ENCODE data around the gene COL27A1. TPM values are rescaled to one million over a fixed set of nuclear protein-coding genes. Genes with fewer than 3 reads are reported as not detected.

Gene COL27A1
- total and polyA plus RNA-seq, 9 of the 15 experiments (the other 6 are each of a cell fraction or from before 2014, with no cell fraction given): 0.07 TPM; not detected in 8

- Histone ChIP-seq H3K4me3 (no peak overlapping the region), H3K27ac (ENCODE audit: extremely low read depth, low read depth, low read length) (no peak overlapping the region), H4K20me1 (replicated peaks; ENCODE audit: control insufficient read depth, insufficient read depth, low read length) (peaks cover 8% of the 10 kb centered on the region), H3K4me2 (ENCODE audit: insufficient read depth, low read length) (no peak overlapping the region), H3K4me1 (replicated peaks in 1 of 2; ENCODE audit: control insufficient read depth in 2 of 2, insufficient read depth in 2 of 2, low read length in 2 of 2) (no peaks in the 10 kb centered on the region), H3K27me3 (ENCODE audit: control insufficient read depth in 2 of 2, insufficient read depth in 2 of 2, low read length in 2 of 2) (peaks cover 5 to 48% of the 10 kb centered on the region in 2 experiments; a peak in 3 of 5 replicates), H3K36me3 (ENCODE audit: control insufficient read depth, insufficient read depth, low read length) (no peaks in the 10 kb centered on the region), H3K9me3 (replicated peaks; ENCODE audit: control insufficient read depth, insufficient read depth, low read depth, low read length) (no peaks in the 10 kb centered on the region), H3K9ac (ENCODE audit: insufficient read depth in 1 of 2, low read depth in 2 of 2, low read length in 2 of 2) (no peak overlapping the region), H2AFZ (ENCODE audit: low read depth, low read length) (no peak overlapping the region), H3K9me1 (ENCODE audit: control insufficient read depth, insufficient read depth, low read length) (no peaks in the 10 kb centered on the region), H3K79me2 (ENCODE audit: control insufficient read depth, insufficient read depth, low read length) (no peaks in the 10 kb centered on the region)
- ChIA-PET POLR2A (interaction anchor here (0.6 to 1.2 kb wide), 3 partner anchors 16 to 179 kb away, joined by 3 to 6 read pairs (median 3); no protein-coding TSS in a partner anchor), CTCF (ENCODE audit: low intra/inter-chr PET ratio) (no interaction called here)
- intact Hi-C loops (cut with micrococcal nuclease): no loop called here
- DNase-seq (ENCODE audit: extremely low read depth in 1 of 4, low spot score in 3 of 4) (no peak), FAIRE-seq (no peak), ATAC-seq (no peak)
- TF ChIP-seq ESRRB (CRISPR knock-in tag; IDR thresholded peaks at IDR 0.05; ENCODE audit: borderline replicate concordance): no peak
- TF ChIP-seq RFX7 (CRISPR knock-in tag; IDR thresholded peaks at IDR 0.05): no peak
- TF ChIP-seq HLTF (IDR thresholded peaks at IDR 0.05): no peak
- no peak for TF ChIP-seq ZFPM2 (CRISPR knock-in tag; IDR thresholded peaks at IDR 0.05)
- TF ChIP-seq RBM25 (IDR thresholded peaks at IDR 0.05; ENCODE audit: low read depth, low read length, severe bottlenecking): peak; percentile 44
- BruUV-seq (replicated peaks): no TSS peak
- WGBS (ENCODE audit: insufficient coverage, low coverage, missing lambda C conversion rate): 2% methylated on average over 5 of the region's 5 CpGs
- in situ Hi-C loops (cut with MboI): no loop called here
Observed at GRCh38 chr9:114274217-114274616, 118.9 kb downstream of the COL27A1 start.

- Histone ChIP-seq H3K9ac (ENCODE audit: insufficient read depth in 1 of 2, low read depth in 2 of 2, low read length in 2 of 2) (no peak overlapping the region), H2AFZ (ENCODE audit: low read depth, low read length) (no peak overlapping the region), H3K4me3 (no peak overlapping the region), H3K9me3 (replicated peaks; ENCODE audit: control insufficient read depth, insufficient read depth, low read depth, low read length) (no peaks in the 10 kb centered on the region), H3K36me3 (ENCODE audit: control insufficient read depth, insufficient read depth, low read length) (no peaks in the 10 kb centered on the region), H3K27me3 (ENCODE audit: control insufficient read depth in 2 of 2, insufficient read depth in 2 of 2, low read length in 2 of 2) (peaks cover 5 to 48% of the 10 kb centered on the region in 2 experiments; a peak in 3 of 5 replicates), H4K20me1 (replicated peaks; ENCODE audit: control insufficient read depth, insufficient read depth, low read length) (peaks cover 8% of the 10 kb centered on the region), H3K79me2 (ENCODE audit: control insufficient read depth, insufficient read depth, low read length) (no peaks in the 10 kb centered on the region), H3K27ac (ENCODE audit: extremely low read depth, low read depth, low read length) (no peak overlapping the region), H3K9me1 (ENCODE audit: control insufficient read depth, insufficient read depth, low read length) (no peaks in the 10 kb centered on the region), H3K4me2 (ENCODE audit: insufficient read depth, low read length) (no peak overlapping the region), H3K4me1 (replicated peaks in 1 of 2; ENCODE audit: control insufficient read depth in 2 of 2, insufficient read depth in 2 of 2, low read length in 2 of 2) (no peaks in the 10 kb centered on the region)
- no peak for ATAC-seq
- in situ Hi-C loops (cut with MboI): no loop called here
- BruUV-seq (replicated peaks): no TSS peak
- CTCF ChIA-PET (ENCODE audit: low intra/inter-chr PET ratio): no interaction called here
- WGBS (ENCODE audit: insufficient coverage, low coverage, missing lambda C conversion rate): 0% methylated on average over 11 of the region's 15 CpGs
- POLR2A ChIA-PET: interaction anchor here (0.6 kb wide), 1 partner anchor 172 kb away, joined by 3 read pairs; no protein-coding TSS in a partner anchor
- FAIRE-seq: no peak
- intact Hi-C loops (cut with micrococcal nuclease): no loop called here
- no peak for DNase-seq (ENCODE audit: extremely low read depth in 1 of 4, low spot score in 3 of 4)
- TF ChIP-seq BCLAF1 (IDR thresholded peaks at IDR 0.05; ENCODE audit: borderline replicate concordance in 1 of 2, control insufficient read depth in 1 of 2, low read depth in 2 of 2, low read length in 1 of 2) (no peak), SMAD4 (CRISPR knock-in tag; conservative IDR thresholded peaks at IDR 0.05) (no peak), DMBX1 (CRISPR knock-in tag; IDR thresholded peaks at IDR 0.05; ENCODE audit: borderline replicate concordance) (no peak), ZNF639 (CRISPR knock-in tag; conservative IDR thresholded peaks at IDR 0.05 in 1 of 2, IDR thresholded peaks at IDR 0.05 in 1 of 2) (no peak), ZFP36 (IDR thresholded peaks at IDR 0.05; ENCODE audit: low read depth, low read length, partially characterized antibody) (no peak)
Observed at GRCh38 chr9:114275246-114276004, 120.1 kb downstream of the COL27A1 start.

Data from K562 (cell line).